ENCODE data around the gene CCNL2.
"Not testable (repeated sequence)": the region's sequence is repeated elsewhere in the genome, so short reads cannot be mapped to it uniquely, and the experiment has no call there.

CCNL2 gene

DNA sequence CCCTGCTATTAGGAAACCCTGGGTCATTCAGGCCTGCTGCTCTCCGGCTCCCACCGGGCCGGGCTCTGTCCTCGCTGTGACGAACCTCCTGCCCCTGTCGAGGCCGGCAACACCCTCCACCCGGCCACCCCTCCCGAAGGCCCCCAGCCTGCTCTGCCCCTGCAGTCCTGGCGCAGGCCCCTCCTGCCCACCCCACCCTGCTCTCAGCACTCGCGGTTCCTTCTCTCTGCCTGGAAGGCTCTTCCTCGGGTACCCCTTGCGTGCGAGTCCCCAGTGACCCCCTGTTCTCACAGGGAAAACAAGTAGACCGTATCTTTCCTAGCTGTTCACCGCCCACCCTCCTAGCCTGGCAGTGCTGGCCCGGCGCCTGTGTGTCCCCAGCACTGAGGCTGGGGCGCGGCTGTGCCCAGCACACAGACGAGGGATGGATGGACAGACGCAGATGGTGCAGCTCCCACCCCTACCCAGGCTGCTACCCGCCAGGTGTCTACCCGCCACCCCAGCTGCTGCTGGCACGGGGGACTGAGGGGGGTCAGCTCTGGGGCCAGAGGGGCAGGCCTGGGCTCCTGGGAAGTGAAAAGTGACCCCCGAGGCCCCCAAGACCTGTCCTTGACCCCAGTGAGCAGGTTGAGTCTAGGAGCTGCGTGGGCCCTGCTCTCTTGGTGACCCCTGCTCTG is 33.3 kb upstream of the CCNL2 start:
- DNase-seq, result no peak

DNA sequence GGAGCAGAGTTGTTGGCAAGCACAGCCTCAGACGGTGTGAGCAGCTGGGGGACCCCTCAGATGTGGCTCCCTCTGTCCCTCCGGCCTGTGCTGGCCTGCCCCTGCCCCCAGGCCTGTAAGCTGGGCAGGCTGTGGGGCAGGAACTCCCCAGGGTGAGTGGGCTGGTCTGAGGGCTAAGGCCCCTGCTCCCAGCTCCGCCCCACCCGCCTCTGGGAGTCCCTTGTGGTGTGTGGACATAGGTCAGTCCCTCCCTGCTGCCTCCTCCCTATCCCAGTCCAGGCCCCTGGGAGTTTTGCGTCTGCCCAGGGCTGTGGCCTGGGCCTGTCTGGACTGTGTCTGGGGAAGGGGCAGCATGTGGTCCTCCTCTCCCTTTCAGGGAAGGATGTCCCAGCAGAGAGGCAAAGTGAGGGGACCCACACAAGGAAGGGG is 32.7 kb upstream of the CCNL2 start:
- no peak for DNase-seq

DNA sequence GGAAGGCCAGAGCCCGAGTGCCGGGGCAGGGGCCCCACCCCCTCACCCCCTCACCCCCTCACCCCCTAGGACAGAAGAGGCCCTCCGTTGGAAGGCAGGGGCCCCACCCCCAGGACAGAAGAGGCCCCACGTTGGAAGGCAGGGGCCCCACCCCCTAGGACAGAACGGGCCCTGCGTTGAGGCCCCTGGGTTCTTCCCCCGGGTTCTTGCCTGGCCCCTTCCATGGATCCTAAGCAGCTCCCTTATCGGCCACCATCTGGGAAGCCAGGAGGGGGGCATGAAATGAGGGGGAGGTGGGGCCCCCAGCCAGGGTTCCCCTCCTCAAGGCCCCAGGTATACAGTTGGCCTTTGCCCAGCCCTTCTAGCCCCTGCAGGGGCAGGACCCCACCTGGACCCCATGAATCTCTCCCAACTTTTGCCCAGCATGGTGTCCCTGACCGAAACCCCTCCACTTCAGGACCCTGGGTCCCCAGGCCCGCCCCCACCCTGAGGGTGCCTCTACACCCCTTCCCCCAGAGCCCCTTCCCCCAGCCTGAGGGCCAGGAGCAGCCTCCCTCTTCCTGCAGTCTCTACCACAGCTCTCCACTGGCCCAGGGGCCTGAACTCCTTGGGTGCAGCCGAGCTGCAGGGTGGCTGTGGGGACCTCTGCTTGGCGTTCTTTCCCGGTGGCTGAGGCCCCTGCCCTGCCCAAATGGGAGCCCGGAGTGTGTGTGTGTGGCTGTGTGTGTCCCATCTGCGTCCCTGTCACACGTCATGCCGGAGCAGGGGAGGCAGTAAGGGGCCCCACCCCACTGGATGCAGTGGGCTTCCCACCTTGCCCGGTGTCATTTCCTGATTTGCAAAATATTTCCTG is 32.1 kb upstream of the CCNL2 start:
- DNase-seq, result no peak

DNA sequence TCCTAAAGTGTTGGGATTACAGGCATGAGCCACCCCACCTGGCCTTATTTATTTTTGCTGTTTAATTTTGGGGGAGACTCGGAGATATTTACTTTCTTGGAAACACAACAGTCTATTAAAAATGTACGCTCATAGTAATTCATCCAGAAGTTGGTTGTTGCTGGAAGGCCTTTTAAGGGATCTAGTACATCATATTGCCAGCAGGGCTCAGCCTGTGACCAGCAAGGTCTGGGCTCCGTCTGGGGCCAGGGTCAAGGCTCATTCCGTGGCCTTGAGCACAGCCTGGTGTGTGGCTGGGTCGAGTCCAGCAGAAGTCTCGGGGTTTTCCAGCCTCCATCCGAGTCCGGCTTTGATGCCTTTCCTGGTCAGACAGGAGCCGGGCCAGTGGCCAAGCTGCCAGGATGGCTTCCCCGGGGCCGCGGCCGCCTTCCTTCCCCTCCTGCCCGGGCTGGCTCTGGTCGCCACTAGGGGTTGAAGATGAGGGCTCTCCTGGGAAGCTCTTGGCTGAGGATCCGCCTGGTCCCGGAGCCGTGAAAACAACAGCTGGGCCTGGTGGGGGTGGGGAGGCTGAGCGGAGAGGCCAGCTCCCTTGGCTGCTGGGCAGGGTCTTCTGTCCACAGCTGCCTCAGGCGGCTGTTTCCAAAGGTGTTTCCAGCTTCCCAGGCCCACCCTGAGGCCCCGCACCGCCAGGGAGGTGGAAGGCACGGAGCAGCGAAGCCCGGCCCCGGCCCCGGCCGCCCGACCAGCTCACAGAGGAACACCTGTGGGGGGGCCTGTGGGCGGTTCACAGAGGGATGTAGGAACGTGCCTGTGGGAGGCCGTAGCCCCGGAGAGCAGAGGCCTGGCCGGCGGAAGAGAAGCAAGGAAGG is 31.2 kb upstream of the CCNL2 start:
- no peak for DNase-seq

DNA sequence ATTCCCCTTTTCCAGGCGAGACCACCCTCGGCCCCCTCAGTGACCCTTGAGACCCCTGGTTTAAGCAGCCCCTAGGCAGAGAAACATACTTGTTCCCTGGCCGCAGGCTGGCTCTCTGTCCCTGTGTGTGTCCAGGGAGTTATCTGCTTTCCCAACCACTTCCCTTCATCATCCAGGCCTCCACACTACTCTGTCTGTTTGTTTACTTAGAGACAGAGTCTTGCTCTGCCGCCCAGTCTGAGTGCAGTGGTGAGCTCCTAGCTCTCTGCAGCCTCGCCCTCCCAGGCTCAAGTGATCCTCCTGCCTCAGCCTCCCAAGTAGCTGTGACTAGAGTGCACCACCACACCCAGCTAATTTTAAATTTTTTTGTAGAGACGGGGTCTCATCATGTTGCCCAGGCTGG is 30.5 kb upstream of the CCNL2 start:
- no peak for DNase-seq

DNA sequence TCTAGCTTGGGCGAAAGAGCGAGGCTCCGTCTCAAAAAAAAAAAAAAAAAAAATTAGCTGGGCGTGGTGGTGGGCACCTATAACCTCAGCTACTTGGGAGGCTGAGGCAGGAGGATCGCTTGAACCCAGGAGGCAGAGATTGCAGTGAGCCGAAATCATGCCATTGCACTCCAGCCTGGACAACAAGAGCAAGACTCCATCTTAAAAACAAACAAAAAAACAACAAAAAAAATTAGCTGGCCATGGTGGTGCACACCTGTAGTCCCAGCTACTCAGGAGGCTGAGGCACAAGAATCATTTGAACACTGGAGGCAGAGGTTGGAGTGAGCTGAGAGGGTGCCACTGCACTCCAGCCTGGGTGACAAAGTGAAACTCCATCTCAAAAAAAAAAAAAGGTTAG is 29.8 kb upstream of the CCNL2 start:
- not testable (repeated sequence) for DNase-seq

DNA sequence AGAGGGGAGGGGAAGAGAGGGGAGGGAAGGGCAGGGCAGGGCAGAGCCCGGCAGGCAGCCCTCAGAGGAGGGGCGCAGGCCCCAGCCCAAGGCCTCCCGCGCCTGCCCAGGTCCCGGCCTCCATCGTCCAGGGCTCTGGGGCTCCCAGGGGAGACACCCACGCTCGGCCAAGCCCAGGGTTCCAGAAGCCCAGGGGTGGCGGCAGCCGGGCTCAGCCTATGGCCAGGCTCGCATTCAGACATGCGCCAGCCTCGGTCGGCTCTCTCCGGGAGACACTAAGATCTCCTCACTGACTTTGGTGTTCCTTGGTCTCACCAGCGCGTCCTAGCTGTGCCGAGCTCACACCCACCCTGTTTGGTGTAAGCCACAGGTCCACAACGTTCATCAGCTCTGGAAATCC is 29.0 kb upstream of the CCNL2 start:
- no peak for DNase-seq

DNA sequence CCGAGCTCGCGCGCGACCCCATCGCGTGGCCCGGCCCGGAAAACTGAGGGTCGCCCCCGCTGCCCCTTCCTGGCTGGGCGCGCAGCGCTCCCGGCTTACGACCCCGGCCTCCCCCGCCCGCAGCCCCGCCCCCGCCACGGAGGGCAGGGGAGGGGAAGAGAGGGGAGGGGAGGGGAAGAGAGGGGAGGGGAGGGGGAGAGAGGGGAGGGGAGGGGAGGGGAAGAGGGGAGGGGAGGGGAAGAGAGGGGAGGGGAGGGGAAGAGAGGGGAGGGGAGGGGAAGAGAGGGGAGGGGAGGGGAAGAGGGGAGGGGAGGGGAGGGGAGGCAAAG is 28.6 kb upstream of the CCNL2 start:
- DNase-seq, result no peak

DNA sequence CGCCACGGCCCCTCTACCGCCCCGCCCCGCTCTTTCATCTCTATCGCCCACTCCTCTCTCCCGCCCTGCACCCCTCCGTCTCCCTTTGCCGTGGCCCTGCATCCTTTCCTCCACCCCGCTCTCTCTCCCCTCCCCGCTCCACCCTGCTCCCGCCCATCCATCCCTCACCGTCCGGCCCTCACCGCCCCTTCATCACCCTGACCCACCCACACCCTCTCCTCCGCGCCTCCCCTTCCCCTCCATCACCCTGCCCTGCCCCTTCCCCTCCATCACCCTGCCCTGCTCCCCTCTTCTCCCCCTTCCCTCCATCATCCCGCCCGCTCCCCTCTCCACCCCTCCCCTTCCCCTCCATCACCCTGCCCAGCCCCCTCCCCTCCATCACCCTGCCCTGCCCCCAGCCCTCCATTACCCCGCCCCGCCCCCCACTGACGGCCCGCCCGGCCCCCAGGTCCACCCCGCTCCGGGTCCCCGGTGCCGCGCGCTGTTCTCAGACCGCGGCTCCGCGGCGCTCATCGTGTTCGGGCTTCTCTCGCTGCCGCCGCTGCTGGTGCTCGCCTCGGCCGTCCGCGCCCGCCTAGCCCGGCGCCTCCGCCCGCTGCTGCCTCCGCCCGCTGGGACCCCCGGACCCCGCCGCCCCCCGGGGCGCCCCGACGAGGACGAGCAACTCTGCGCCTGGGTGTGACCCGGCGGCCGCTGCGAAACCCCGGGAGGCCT is 28.1 kb upstream of the CCNL2 start:
- no peak for DNase-seq

DNA sequence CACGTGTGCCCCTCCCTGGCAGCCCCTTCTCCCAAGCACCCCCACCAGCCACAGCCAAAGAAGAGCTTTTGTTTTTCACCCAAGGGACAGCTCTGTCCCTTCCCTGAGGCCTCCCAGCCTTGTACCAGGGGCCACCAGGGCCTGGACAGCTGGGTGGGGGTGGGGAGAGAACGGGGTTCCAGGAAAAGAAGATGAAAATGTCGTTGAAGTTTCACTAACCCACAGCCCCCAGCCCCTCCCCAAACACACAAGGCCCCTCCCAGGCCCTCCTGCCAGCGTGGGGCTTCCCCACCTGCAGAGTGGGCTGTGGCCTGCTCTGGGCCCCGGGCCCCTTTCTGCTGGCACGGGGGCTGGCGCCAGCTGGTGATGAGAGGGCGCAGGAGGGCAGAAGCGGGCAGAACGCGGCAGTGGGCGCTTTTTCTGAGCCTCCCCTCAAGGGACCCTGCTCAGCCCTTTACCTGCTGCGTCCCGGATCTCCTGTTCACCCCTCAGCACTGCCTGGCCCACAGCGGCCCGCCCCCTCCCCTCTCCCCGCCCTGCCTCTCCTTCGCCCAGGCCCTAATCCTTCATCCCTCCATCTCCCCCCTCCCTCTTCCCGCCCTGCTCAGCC is 27.5 kb upstream of the CCNL2 start:
- DNase-seq, result no peak

DNA sequence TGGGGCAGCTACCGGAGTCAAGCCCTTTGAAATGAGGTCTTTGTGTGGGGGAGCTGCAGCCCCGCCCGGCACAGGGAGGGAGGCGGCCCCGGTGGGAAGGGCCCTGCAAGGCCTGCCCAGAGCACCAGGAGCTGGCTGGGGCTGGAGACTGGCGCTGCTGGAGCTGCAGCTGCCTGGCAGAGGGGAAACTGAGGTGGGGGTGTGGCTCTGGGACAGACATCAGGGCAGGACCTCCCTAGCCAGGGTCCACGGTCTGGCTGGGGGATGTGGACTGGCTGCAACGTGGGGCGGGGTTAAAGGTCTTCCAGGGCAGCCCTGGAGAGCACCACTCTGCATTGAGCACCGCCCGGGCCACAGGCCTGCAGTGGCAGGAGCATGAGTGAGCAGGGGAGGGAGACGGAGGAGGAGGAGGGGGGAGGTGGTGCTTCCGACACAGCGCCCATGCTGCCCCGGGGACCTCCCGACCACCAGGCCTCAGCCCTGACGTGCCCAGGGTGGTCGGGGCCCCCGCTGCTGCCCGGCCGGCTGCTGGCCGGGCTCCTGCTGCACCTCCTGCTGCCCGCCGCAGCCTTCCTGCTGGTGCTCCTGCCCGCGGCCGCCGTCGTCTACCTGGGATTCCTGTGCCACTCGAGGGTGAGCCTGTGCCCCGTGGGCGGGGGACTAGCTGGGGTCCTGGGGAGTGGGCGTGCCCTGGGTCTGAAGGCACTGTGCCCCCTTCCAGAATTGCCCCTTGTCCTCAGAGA is 26.8 kb upstream of the CCNL2 start:
- DNase-seq, result no peak

DNA sequence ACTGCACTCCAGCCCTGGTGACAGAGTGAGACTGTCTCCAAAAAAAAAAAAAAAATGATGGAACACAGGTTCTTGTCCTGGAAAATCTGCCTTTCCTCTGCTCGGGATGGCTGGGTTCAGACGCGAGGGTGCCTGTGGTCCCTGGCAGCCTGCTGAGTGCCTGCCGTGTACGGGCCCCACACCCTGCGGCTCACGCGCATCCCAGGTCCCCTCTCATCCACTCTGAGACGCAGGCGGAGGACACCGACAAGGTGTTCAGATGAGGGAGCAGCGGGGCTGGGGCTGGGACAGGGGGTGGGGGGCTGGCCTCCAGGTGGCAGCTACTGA is 26.3 kb upstream of the CCNL2 start:
- DNase-seq, result no peak

DNA sequence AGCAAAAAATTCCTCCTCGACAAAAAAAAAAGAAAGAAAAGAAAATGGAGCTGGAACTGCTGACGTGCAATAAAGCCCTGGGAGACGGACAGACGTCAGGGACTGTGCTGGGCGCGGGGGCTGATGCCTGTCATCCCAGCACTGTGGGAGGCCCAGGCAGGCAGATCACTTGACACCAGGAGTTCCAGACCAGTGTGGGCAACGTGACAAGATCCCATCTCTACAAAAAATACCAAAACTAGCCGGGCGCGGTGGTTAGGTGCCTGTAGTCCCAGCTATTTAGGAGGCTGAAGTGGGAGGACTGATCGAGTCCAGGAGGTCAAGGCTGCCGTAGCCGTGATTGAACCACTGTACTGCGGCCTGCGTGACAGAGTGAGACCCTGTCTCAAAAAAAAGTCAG is 25.6 kb upstream of the CCNL2 start:
- DNase-seq, result no peak

DNA sequence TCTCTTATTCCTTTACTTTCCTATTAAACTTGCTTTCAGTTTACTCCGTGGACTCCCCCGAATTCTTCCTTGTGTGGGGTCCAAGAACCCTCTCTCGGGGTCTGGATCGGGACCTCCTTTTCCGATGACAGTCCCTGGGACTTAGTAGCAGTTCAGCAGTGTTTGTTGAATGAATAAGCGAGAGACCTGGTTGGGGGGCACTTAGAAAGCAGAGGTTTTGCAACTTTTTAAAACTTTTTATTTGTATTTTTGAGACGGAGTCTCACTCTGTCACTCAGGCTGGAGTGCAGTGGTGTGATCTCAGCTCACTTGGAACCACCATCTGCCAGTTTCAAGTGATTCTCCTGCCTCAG is 24.1 kb upstream of the CCNL2 start:
- no peak for DNase-seq

DNA sequence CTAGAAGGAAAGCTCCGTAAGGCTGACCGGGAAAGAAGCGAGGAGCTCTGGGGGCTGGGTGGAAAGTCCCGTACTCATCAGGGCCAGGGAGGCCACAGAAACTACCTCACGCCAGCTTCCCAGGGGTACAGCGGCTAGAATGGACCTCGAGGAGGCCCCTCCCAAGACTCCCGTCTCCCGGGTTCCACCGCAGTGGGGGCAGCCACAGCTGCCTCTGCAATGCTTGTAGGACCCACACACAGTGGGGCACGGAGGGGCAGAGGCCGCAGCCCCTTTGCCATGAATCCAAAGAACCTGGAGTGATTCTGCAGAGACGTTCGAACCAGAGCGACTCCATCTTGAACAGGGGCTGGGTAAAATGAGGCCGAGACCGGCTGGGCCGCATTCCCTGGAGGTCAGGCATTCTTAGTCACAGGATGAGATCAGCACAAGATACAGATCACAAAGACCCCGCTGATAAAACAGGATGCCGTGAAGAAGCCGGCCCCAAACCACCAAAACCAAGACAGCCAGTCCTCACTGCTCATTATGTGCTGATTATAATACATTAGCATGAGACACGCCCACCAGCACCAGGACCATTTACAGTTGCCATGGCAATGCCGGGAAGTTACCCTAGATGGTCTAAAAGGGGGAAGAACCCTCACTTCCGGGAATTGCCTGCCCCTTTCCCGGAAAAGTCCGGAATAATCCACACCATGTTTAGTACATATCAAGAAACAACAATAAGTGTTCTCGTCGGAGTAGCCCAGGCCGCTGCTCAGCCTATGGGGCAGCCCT is 23.5 kb upstream of the CCNL2 start:
- no peak for DNase-seq

DNA sequence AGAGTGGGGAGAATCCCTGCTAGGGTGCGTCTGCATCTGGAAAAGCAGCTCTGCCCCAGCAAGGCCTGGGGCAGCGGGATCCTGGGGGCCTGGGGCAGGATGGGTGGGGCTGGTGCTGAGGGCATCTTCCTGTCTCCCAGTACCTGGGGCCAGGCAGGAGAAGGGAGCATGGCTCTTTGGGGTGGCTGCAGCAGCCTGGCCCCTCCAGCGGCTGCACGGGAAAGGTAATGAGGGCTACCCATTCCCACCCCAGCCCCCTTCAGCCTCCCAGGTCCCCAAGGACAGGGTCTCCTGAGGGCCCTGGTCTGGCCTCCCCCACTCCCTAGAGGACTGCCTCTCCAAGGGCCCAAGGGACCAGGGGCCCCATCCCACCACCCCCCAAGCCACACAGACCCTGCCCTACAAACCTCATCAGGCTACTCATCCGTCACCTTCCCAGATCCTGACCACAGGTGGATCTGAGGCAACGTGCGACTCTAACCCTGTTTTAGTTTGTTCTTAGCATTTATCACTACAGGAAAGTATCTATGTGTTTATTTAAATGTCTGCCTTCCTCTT is 22.9 kb upstream of the CCNL2 start:
- DNase-seq, result no peak

DNA sequence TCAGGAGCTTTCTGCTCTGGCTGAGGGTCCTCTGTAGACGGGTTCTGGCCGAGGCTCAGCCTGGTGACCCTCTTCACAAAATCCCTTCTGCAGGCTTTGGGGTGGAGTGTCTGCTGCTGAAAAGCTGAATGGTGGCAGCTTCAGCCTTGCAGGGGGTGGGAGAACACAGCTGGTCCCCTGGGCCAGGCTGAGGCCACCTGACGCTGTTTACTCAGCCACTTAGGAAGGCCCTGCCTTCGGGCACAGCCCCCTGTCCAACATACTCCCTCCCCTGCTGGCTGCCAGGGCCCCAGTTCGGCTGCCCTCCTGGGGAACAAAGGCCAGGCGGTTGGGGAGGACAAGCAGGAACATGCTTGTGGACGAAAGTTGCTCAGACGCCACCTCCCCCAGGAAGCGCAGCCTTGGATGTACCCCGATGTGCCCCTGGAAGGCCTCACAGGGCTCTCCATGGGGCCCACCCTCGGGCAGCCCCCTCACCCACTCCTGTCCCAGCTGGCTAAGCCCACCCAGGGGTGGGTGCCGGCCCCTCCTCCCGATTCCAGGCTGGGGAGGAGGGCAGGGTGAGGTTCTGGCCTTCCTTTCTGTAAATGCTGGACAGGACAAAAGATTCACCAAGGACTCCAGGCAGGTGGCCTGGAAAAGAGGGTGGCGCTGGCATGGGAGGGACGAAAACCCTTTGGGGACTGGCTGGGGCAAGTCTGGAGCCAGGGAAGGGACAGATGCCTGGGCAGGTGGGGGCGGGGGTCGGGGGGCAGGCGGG is 22.2 kb upstream of the CCNL2 start, which contains the start of gene ANKRD65:
ANKRD65 (minus strand) TSS at position 130 of the 760 bp plus-strand sequence. CDS start 271 bp downstream, outside the sequence.
- DNase-seq, result no peak

DNA sequence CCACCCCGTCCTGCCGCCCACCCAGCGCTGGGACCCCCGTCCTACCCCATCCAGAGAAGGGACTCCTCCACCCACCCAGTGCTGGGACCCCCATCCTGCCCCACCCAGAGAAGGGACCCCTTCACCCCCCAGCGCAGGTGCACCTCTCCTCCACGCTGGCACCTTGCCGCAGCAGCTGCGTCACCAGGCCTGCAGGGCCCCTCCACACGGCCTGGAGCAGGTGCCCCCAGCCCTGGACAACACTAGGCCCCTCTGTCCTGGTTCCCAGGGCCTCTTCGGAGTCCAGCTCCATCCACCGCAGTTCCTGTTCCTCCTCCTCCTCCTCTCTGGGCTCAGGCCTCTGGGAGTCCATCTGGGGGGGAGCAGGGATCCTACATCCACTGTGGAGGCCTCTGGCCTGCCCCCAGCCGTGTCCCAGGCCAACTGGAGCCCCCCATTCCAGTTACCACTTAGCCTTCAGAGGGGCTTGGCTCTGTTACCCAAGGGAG is 21.6 kb upstream of the CCNL2 start:
- DNase-seq, result no peak

DNA sequence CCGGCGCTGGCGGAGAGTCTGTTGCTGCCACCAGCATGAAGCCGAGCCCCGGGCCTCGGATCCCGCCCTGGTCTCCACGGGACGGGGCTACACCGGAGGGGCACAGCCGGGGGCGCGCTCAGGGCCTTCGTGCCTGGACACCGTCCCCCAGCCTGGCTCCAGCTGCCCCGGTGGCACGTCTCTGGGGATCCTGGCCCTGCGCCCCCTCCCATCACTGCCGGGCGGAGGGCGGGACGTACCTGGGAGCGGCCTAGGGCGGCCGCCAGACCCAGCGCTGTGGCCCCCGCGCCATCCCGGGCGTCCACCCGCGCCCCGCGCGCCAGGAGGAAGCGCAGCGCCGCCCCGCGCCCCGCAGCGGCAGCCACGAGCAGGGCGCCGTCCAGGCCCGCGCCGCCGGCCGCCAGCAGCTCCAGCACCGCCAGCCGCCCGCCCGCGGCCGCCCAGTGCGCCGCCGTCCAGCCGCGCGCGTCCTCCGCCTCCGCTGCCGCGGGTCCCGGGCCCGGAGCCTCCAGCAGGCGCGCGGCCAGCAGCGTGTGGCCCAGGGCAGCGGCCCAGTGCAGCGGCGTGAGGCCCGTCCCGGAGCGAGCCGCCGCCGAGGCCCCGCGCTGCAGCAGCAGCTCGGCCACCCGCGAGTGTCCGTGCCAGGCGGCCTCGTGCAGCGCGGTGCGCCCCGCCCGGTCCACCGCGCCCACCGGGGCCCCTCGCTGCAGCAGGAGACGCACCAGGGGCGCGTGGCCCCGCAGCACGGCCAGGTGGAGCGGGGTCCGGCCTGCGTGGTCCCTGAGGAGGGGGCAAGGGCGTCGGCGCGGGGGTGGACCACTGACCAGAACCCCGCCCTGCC is 20.9 kb upstream of the CCNL2 start:
- DNase-seq, result no peak

All from hematopoietic multipotent progenitor cell treated with erythropoietin and hydrocortisone succinate and interleukin-3 and kit ligand, for 6 days (in vitro differentiated cells).